AG20443 (cell line): ENCODE measurements around the gene MRPL33.

ENCODE experiments used
- DNase-seq: peaks from one replicate; pipeline ENCODE4 v3.0.0; 2012; ENCODE audit warnings: low spot score, mixed read lengths

MRPL33 gene

GRCh38 chr2:27808984-27809383 is 37.5 kb downstream of the MRPL33 start:
- no peak for DNase-seq

DNA sequence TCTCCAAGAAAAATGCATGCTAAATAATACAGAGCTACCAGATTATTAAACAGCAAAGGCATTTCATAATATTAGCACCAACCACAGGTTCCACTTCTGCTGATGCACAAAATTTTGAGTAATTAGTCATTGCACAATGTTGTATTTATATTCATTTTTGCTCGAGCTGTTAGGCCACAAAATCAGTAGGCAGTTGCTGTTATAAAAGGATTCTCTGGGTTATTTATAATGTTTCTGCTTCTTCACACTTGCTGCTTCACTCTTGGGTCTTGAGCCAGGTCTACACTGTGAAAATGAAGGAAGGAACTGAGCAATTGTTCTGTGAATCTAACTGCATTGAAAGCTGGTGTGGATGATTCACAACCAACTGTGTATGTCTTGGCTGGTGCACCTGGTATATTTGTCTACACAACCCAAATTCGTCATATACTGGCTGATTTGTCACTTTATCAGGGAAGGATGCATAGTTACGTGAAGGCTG is 38.3 kb downstream of the MRPL33 start:
- peak; percentile 52 for DNase-seq

GRCh38 chr2:27810455-27810854 is 38.9 kb downstream of the MRPL33 start:
- DNase-seq = no peak

DNA sequence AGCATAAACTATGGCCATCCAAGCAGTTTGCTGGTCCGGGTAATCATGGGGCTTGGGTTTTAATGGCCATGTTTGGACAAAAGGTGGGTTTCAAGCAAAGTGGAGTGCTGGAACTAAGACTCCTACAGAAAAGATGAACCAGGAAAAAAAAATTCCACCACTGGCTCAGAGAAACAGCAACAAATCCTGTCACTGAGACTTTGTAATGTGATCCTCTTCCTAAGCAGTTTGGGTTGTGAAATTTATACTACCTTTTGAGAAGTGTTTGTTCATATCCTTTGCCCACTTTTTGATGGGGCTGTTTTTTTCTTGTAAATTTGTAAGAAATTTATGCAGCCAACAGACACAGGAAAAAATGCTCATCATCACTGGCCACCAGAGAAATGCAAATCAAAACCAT is 40.2 kb downstream of the MRPL33 start:
- no peak for DNase-seq

- no peak for DNase-seq
These were observed 43.2 kb downstream of the MRPL33 start for GRCh38 chr2:27814758-27815157.

GRCh38 chr2:27815860-27816438 is 44.4 kb downstream of the MRPL33 start:
- no peak for DNase-seq

- no peak for DNase-seq
These were observed 50.5 kb downstream of the MRPL33 start for GRCh38 chr2:27822049-27822448.

GRCh38 chr2:27823135-27823534 is 51.6 kb downstream of the MRPL33 start:
- no peak for DNase-seq

DNA sequence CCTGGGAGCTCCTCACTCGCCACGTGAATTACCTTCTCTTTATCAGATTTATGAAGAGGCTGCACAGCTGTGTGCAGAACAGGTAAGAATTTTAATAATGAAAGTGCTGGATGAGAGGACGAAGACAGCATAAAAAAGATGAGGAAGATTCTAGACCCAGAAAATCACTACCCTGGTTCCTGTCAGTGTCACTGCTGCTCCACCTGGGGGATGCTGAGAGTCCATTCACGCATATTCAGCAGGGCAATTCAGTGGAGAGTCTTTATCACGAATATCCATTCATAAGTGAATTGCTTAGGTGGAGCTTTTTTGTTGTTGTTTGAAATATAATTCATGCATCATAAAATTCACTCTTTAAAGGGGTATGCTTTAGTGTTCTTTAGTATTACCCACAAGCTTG is 52.0 kb downstream of the MRPL33 start:
- DNase-seq = no peak

DNA sequence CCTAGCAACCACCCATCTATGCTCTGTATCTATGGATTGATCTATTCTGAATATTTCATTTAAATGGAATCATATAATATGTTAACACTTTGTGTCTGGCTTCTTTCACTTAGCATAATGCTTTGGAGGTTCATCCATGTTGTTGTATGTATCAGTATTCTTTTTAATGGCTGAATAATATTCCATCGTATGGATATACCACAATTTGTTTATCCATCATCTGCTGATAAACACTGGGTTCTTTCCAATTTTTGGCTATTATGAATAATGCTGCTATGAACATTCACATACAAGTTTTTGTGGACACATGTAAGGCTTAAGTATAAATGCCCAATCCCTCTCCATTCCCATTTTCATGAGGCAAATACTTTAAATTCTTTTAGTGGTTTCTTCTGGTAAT is 52.9 kb downstream of the MRPL33 start:
- no peak for DNase-seq

DNA sequence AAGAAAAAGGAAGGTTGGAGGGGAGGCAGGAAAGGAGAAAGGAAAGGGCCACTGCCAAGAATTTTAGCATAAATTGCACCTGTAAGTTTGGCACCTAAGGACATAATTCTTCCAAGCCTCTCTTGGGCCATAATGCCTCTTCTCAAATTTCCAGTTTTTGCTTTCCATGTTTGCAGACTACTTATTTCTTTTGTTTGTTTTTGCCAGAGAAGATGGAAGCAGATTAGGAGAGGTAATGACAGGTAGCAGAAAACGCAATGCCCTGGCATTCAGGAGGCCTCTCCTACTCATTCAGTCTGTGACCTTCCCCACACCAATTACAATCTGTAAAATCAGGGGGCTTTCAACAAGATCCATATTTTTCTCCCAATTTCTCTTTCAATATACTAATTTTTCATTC is 56.8 kb downstream of the MRPL33 start:
- no peak for DNase-seq
